Right lobe of liver (tissue), 4 donors: ENCODE data around the gene LY6G6D.

Experiments used
- CTCF ChIP-seq, 4 donors: fragments of 200-600 bp in 3 of 4; fragments of 450-650 bp in 1 of 4; IDR thresholded peaks; one replicate each; pipeline versions ENCODE4 v1.5.1 to v1.8.0; 2016 to 2022; ENCODE audit warnings: antibody characterized with exemption in 4 of 4, mild to moderate bottlenecking in 2 of 4
- POLR2A ChIP-seq: fragments of 450-650 bp; IDR thresholded peaks from one replicate; pipeline ENCODE4 v1.6.1; 2017; ENCODE audit warnings: antibody characterized with exemption, mild to moderate bottlenecking
- donor health status: DM: no; HTN: no; CAD: no.
- donor health status: DM: no; HTN: no; CAD: no.
- donor health status: DM: no; HTN: yes; CAD: no.

- TF ChIP-seq CTCF (IDR thresholded peaks at IDR 0.05) (no peak), POLR2A (no peak)
Measured at GRCh38 chr6:31732029-31732428, 16.9 kb downstream of the LY6G6D start.
